T-helper 17 cell (primary cell): ENCODE measurements around the gene SP4. TPM values are rescaled to one million over a fixed set of nuclear protein-coding genes. Genes with fewer than 3 reads are reported as not detected.
A peak's percentile ranks its signal among the peaks of the same experiment; 100 is the strongest.

Source experiments
- ATAC-seq: fragments of 150-1000 bp; cut with Tn5 transposase; 2 replicates; pipeline ENCODE4 v1.10.0; 2021; ENCODE audit warnings: mild to moderate bottlenecking, moderate library complexity
- DNase-seq, 3 donors: peaks; one replicate each; pipeline versions ENCODE4 v3.0.0 to v3.0.0-alpha.2; 2020 to 2021
- H3K9me3 ChIP-seq: one replicate; pipeline ENCODE4 v1.7.0; 2013; ENCODE audit warnings: low read length, mild to moderate bottlenecking; ENCODE audit not compliant: control insufficient read depth, poor library complexity, severe bottlenecking
- H3K27ac Mint-ChIP-seq: one replicate; pipeline ENCODE4 v1.8.0; 2022; ENCODE audit warnings: mild to moderate bottlenecking, moderate library complexity, mixed read lengths
- H3K27me3 Mint-ChIP-seq: one replicate; pipeline ENCODE4 v1.8.0; 2022; ENCODE audit warnings: mixed read lengths
- H3K36me3 Mint-ChIP-seq: one replicate; pipeline ENCODE4 v1.8.0; 2022; ENCODE audit warnings: low read depth, mixed read lengths
- H3K4me1 Mint-ChIP-seq: one replicate; pipeline ENCODE4 v1.8.0; 2022; ENCODE audit warnings: mild to moderate bottlenecking, mixed read lengths
- H3K4me3 Mint-ChIP-seq: one replicate; pipeline ENCODE4 v1.8.0; 2022; ENCODE audit warnings: mild to moderate bottlenecking, moderate library complexity, mixed read lengths
- total RNA-seq, 4 donors: library from RNA in 2 of 4; stranded (reverse) in 2 of 4; gene quantifications; one replicate each; pipeline ENCODE4 v1.2.3 and lab custom pipeline; 2022 to 2026

SP4 gene
- total RNA-seq, 2 donors from 2014 or later = 31.9 to 35.9 TPM

DNA sequence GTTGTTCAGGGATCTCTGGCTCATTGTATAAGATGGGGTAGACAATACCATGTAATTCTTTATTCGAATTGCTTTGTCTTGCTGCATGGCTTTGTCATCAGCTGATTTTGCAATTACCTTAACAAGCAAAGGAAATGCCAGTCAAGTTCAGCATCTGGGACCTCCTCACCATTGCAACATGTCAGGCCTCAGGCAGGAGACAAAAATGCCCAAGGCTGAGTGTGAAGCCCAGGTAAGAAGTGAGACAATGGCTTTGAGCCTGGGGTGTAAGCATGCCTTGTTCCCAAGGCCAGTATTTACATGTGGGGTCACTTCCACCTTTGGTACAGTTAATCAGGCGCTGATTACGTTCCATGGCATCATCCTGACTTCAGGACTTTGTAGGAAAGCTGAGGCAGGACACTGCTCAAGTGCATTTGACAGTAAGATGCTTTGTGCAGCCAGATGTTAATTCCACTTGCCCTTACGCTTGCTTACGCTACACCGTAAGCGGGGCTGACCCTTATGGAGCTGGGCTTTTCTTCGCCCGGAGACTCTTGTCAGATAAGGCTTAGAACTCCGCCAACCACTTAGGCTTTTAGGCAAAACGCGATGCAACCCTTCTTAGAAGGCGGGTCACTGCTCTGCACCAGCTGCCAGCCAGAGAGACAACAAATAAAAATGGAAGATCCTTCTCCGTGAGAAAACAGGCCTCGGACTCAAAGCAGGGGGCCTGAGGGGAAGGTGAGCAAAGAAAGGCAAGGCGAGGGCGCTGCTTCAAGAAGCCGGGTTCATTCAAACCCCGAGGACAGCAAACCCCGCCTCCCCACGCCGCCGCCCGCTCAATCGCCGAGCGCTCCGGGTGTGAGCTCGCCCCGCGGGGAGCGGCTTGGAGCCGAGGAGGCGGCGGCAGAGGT is 1.3 kb upstream of the SP4 start:
- Mint-ChIP-seq H3K36me3 (peaks cover 4% of the 10 kb centered on the region), H3K4me3 (peak overlapping the region; percentile 88), H3K4me1 (peaks cover 25% of the 10 kb centered on the region), H3K27ac (peak overlapping the region; percentile 98), H3K27me3 (no peaks in the 10 kb centered on the region)
- ATAC-seq (no peak), DNase-seq (no peak)
- H3K9me3 ChIP-seq = no peaks in the 10 kb centered on the region

GRCh38 chr7:21427182-21427870 is 557 bp upstream of the SP4 start:
- Mint-ChIP-seq H3K4me3 (peak overlapping the region; percentile 99), H3K27ac (peak overlapping the region; percentile 98), H3K36me3 (peaks cover 4% of the 10 kb centered on the region), H3K4me1 (peaks cover 28% of the 10 kb centered on the region), H3K27me3 (no peaks in the 10 kb centered on the region)
- DNase-seq (peak; percentile 99 to 100 (median 99)), ATAC-seq (peak; percentile 79)
- no peaks in the 10 kb centered on the region for H3K9me3 ChIP-seq

GRCh38 chr7:21428659-21428941 is 717 bp downstream of the SP4 start:
- H3K36me3 Mint-ChIP-seq = peaks cover 4% of the 10 kb centered on the region
- H3K4me3 Mint-ChIP-seq = peak overlapping the region; percentile 99
- no peaks in the 10 kb centered on the region for H3K9me3 ChIP-seq
- ATAC-seq = no peak
- peak overlapping the region; percentile 98 for H3K27ac Mint-ChIP-seq
- no peak for DNase-seq
- H3K27me3 Mint-ChIP-seq = no peaks in the 10 kb centered on the region
- peaks cover 37% of the 10 kb centered on the region for H3K4me1 Mint-ChIP-seq

DNA sequence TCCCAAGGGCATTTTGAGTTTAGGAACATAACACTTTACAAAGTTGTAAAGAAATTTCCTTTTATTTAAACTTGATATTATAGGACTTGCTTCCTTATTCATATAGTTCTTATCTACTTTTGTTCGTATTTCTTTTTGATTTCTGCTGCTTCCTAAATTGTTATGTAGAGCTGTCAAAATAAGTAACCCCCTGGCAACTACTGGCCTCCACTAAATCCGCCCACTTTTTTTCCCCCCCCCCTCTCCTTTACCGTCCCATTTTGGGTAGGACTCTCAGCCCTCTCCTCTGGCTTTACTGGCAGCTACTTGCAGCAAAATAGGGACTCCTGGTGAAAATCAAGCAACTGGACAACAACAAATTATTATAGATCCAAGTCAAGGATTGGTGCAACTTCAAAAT is 1.1 kb downstream of the SP4 start:
- Mint-ChIP-seq H3K27me3 (no peaks in the 10 kb centered on the region), H3K36me3 (peaks cover 4% of the 10 kb centered on the region), H3K27ac (peak overlapping the region; percentile 98), H3K4me1 (peaks cover 38% of the 10 kb centered on the region), H3K4me3 (peak overlapping the region; percentile 99)
- ATAC-seq (no peak), DNase-seq (no peak)
- H3K9me3 ChIP-seq = no peaks in the 10 kb centered on the region

DNA sequence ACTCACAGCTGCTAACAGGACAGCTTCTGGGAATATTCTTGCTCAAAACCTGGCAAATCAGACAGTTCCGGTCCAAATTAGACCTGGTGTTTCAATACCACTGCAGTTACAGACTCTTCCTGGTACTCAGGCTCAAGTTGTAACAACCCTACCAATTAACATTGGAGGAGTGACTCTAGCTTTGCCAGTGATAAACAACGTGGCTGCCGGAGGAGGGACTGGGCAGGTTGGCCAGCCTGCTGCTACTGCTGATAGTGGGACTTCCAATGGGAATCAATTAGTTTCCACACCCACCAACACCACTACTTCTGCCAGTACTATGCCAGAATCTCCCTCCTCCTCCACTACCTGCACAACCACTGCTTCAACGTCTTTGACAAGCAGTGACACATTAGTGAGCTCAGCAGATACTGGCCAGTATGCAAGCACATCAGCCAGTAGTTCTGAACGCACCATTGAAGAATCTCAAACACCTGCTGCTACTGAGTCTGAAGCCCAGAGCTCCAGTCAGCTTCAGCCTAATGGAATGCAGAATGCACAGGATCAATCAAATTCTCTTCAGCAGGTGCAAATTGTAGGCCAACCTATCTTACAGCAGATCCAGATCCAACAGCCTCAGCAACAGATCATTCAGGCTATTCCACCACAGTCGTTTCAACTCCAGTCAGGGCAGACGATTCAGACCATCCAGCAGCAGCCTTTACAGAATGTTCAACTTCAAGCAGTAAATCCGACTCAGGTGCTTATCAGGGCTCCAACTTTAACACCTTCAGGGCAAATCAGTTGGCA is 2.1 kb downstream of the SP4 start:
- no peak for ATAC-seq
- DNase-seq = no peak
- Mint-ChIP-seq H3K4me1 (peaks cover 45% of the 10 kb centered on the region), H3K4me3 (peak overlapping the region; percentile 99), H3K27ac (peak overlapping the region; percentile 98), H3K36me3 (peaks cover 4% of the 10 kb centered on the region), H3K27me3 (no peaks in the 10 kb centered on the region)
- no peaks in the 10 kb centered on the region for H3K9me3 ChIP-seq

GRCh38 chr7:21430575-21430954 is 2.7 kb downstream of the SP4 start:
- Mint-ChIP-seq H3K36me3 (peaks cover 4% of the 10 kb centered on the region), H3K27me3 (no peaks in the 10 kb centered on the region), H3K4me3 (peak overlapping the region; percentile 99), H3K27ac (peak overlapping the region; percentile 98), H3K4me1 (peaks cover 46% of the 10 kb centered on the region)
- ATAC-seq (no peak), DNase-seq (no peak)
- no peaks in the 10 kb centered on the region for H3K9me3 ChIP-seq

DNA sequence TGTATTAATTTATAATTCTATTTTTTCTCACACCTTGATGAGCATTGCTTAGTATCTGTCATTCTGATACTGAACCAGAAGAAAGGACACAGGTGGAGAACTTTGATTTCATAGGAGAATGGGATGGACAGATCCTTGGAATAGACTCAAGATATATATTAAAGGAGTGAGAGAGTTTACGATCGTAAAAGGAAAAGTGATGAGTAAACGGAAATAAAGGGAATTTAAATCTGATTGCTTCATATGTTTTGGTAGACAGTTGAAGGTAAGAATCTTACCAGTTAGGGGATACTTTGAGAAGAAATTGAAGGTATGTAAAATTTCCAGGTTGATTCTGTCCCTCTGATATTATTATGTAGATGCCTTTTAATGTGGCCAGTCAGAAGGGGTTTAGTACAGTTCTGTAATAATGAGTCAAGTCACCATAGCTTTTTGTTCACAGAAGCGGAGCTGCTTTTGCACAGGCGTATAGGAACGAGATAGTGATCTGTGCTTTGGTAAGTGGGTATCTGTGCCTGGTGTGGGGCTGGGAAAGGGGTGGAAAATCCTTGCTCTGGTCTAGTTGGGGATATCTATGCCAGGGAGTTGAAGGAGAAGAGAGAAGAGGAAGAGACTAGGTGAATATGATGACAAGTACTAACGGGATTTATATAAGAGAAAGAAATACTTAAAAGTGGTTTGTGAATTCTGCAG is 15.4 kb downstream of the SP4 start:
- Mint-ChIP-seq H3K27ac (peak overlapping the region; percentile 74), H3K4me1 (peaks cover 51% of the 10 kb centered on the region), H3K27me3 (no peaks in the 10 kb centered on the region), H3K4me3 (no peak overlapping the region), H3K36me3 (peaks cover 14% of the 10 kb centered on the region)
- ATAC-seq = no peak
- no peak for DNase-seq
- H3K9me3 ChIP-seq = no peaks in the 10 kb centered on the region

- DNase-seq = no peak
- H3K36me3 Mint-ChIP-seq = peaks cover 3% of the 10 kb centered on the region
- no peaks in the 10 kb centered on the region for H3K27me3 Mint-ChIP-seq
- no peak overlapping the region for H3K27ac Mint-ChIP-seq
- H3K4me1 Mint-ChIP-seq = peaks cover 33% of the 10 kb centered on the region
- no peak for ATAC-seq
- H3K4me3 Mint-ChIP-seq = no peak overlapping the region
- H3K9me3 ChIP-seq = no peaks in the 10 kb centered on the region
These were observed 21.1 kb downstream of the SP4 start for GRCh38 chr7:21448974-21449373.

DNA sequence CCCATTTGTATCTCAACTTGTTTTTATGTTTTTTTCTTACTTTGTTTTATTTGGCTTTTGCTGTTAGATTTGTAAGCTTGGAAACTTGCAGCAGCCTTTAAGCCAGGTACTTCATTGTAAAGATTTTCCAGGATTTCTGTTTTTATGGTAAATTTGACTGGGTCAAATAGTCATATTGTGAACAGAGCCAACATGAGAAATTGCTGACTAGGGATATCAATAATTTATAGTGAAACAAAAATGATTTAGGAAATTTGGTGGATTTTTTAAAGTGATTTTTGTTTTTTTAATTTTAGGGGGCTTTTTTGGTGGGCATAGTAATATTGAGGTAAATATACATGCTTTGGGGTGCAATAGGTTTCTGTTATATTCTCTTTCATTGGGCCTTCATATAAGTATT is 22.2 kb downstream of the SP4 start:
- no peak overlapping the region for H3K4me3 Mint-ChIP-seq
- ATAC-seq (no peak), DNase-seq (no peak)
- no peaks in the 10 kb centered on the region for H3K9me3 ChIP-seq
- no peaks in the 10 kb centered on the region for H3K27me3 Mint-ChIP-seq
- H3K4me1 Mint-ChIP-seq = peaks cover 27% of the 10 kb centered on the region
- no peak overlapping the region for H3K27ac Mint-ChIP-seq
- peaks cover 3% of the 10 kb centered on the region for H3K36me3 Mint-ChIP-seq

DNA sequence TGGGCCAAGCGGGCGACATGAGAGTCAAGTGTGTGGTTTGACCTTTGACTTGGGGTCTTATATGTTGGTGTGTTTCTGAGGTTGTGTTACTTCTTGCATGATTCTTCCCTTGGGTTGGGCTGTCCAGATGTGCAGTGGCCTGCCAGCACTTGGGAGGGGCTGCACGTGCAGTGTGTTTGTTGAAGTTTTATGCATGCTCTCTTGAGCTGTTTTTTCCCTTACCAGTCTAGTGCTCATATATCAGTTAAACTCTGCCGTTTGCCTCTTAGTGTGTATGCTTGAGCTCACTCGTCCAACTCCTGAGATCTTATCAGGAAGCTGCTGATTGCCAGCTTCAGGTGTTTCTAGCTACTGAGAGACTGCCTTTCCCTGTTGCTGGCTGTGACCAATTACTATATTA is 23.1 kb downstream of the SP4 start:
- H3K27ac Mint-ChIP-seq = no peak overlapping the region
- no peaks in the 10 kb centered on the region for H3K27me3 Mint-ChIP-seq
- no peak for ATAC-seq
- H3K36me3 Mint-ChIP-seq = peaks cover 3% of the 10 kb centered on the region
- no peak for DNase-seq
- peaks cover 29% of the 10 kb centered on the region for H3K4me1 Mint-ChIP-seq
- no peak overlapping the region for H3K4me3 Mint-ChIP-seq
- H3K9me3 ChIP-seq = no peaks in the 10 kb centered on the region

- peaks cover 6% of the 10 kb centered on the region for H3K36me3 Mint-ChIP-seq
- ATAC-seq (no peak), DNase-seq (no peak)
- H3K4me3 Mint-ChIP-seq = no peak overlapping the region
- H3K27me3 Mint-ChIP-seq = no peaks in the 10 kb centered on the region
- no peaks in the 10 kb centered on the region for H3K9me3 ChIP-seq
- H3K27ac Mint-ChIP-seq = no peak overlapping the region
- peaks cover 16% of the 10 kb centered on the region for H3K4me1 Mint-ChIP-seq
These were observed 26.3 kb downstream of the SP4 start for GRCh38 chr7:21454182-21454581.

DNA sequence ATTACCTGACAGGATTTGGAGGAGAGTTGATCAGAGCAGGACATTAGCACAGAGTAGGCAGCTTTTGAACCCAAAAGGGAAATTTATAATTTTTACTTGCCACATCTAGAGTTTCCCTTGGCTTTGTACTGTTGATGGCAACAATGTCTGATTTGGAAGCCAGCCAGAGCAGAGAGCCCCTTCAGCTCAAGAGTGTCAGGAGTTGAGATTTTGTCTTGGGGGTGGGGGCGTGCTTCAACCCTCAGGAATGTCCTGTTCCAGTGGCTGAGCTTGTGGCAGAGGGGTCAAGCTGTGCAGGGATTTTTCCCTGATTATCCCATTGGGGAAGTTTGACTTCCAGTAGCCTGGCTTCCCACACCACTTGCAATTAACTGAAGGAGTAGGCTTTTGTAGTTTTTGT is 27.0 kb downstream of the SP4 start:
- ATAC-seq = no peak
- H3K9me3 ChIP-seq = no peaks in the 10 kb centered on the region
- no peak overlapping the region for H3K27ac Mint-ChIP-seq
- H3K4me3 Mint-ChIP-seq = no peak overlapping the region
- DNase-seq = no peak
- no peaks in the 10 kb centered on the region for H3K27me3 Mint-ChIP-seq
- H3K36me3 Mint-ChIP-seq = peaks cover 6% of the 10 kb centered on the region
- H3K4me1 Mint-ChIP-seq = peaks cover 16% of the 10 kb centered on the region

DNA sequence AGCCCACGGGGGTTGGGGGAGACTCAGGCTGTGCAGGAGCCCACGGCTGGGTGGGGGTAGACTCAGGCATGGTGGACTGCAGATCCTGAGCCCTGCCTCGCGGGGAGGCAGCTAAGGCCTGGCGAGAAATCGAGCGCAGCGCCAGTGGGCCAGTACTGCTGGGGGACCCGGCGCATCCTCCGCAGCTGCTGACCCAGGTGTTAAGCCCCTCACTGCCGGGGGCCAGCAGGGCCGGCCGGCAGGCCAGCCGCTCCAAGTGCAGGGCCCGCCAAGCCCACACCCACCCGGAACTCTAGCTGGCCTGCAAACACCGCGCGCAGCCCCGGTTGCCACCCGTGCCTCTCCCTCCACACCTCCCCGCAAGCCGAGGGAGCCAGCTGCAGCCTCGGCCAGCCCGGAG is 33.4 kb downstream of the SP4 start:
- H3K9me3 ChIP-seq = no peaks in the 10 kb centered on the region
- Mint-ChIP-seq H3K27ac (no peak overlapping the region), H3K27me3 (no peaks in the 10 kb centered on the region), H3K4me3 (no peak overlapping the region), H3K36me3 (peaks cover 13% of the 10 kb centered on the region), H3K4me1 (peaks cover 24% of the 10 kb centered on the region)
- ATAC-seq (no peak), DNase-seq (no peak)
